SK-N-SH (cell line): Measurements from ENCODE around the gene PDZD2. TPM values are rescaled to one million over a fixed set of nuclear protein-coding genes. Genes with fewer than 3 reads are reported as not detected.

ENCODE experiments used
- CTCF ChIA-PET: fragments of 300-600, 350-600 bp; formaldehyde crosslinking; extraction: SDS; loops from one replicate; lab custom pipeline; 2021; lab: Yijun Ruan, JAX
- POLR2A ChIA-PET: fragments of 350-600 bp; sonication (Branson Sonifier 250); formaldehyde crosslinking; extraction: SDS; loops from one replicate; lab custom pipeline; 2020; ENCODE audit warnings: antibody characterized with exemption, inconsistent platforms; lab: Yijun Ruan, JAX
- DNase-seq: peaks from one replicate; pipeline ENCODE4 v3.0.0; 2012
- H2AFZ ChIP-seq: fragments of 200-600 bp; sonication (generic); 2 replicates; pipeline ENCODE4 v1.8.1; 2016; ENCODE audit warnings: antibody characterized with exemption, mild to moderate bottlenecking, low read depth
- H3F3A ChIP-seq: fragments of 200-600 bp; sonication (generic); replicated peaks from 2 replicates; pipeline ENCODE3; 2016; ENCODE audit warnings: antibody characterized with exemption, mild to moderate bottlenecking; ENCODE audit not compliant: insufficient read depth
- H3K27ac ChIP-seq, 2 experiments: fragments of 200-500 bp in 1 of 2; fragments of 200-600 bp in 1 of 2; sonication (Bioruptor generic) in 1 of 2; sonication (generic), shearing (Covaris generic) in 1 of 2; 2 replicates each; pipeline versions ENCODE4 v1.5.1 to v1.6.1; 2014 to 2016; ENCODE audit warnings: low read depth in 2 of 2, inconsistent platforms in 1 of 2, low read length in 1 of 2, mild to moderate bottlenecking in 1 of 2, mixed read lengths in 1 of 2
- H3K27me3 ChIP-seq: fragments of 200-600 bp; sonication (generic), shearing (Covaris generic); 2 replicates; pipeline ENCODE4 v1.6.1; 2016; ENCODE audit warnings: mixed run types; ENCODE audit not compliant: insufficient read depth
- H3K36me3 ChIP-seq, 2 experiments: fragments of 200-500 bp in 1 of 2; fragments of 200-600 bp in 1 of 2; sonication (Bioruptor generic) in 1 of 2; sonication (generic) in 1 of 2; replicated peaks in 1 of 2; 2 replicates each; pipeline versions ENCODE3 to v1.5.1; 2014 to 2016; ENCODE audit warnings: low read length in 1 of 2, mild to moderate bottlenecking in 1 of 2; ENCODE audit not compliant: insufficient read depth in 2 of 2, control insufficient read depth in 1 of 2
- H3K4me1 ChIP-seq, 2 experiments: fragments of 200-500 bp in 1 of 2; fragments of 200-600 bp in 1 of 2; sonication (Bioruptor generic) in 1 of 2; sonication (generic), shearing (Covaris generic) in 1 of 2; 2 replicates each; pipeline versions ENCODE4 v1.5.1 to v1.6.1; 2014 to 2016; ENCODE audit warnings: low read depth in 1 of 2, low read length in 1 of 2, mixed run types in 1 of 2; ENCODE audit not compliant: insufficient read depth in 2 of 2, control insufficient read depth in 1 of 2
- H3K4me2 ChIP-seq: fragments of 200-600 bp; sonication (generic), shearing (Covaris generic); 2 replicates; pipeline ENCODE4 v1.6.1; 2017; ENCODE audit warnings: mixed run types
- H3K4me3 ChIP-seq, 2 experiments: fragments of 200-500 bp in 1 of 2; fragments of 200-600 bp in 1 of 2; sonication (Bioruptor generic) in 1 of 2; sonication (generic), shearing (Covaris generic) in 1 of 2; 2 replicates each; pipeline versions ENCODE4 v1.5.1 to v1.8.1; 2014 to 2016; ENCODE audit warnings: low read depth in 2 of 2, inconsistent platforms in 1 of 2, low read length in 1 of 2, mild to moderate bottlenecking in 1 of 2, mixed read lengths in 1 of 2, moderate library complexity in 1 of 2
- H3K79me2 ChIP-seq: fragments of 200-600 bp; sonication (generic); 2 replicates; pipeline ENCODE4 v1.8.1; 2017; ENCODE audit warnings: mild to moderate bottlenecking; ENCODE audit not compliant: insufficient read depth
- H3K9ac ChIP-seq: fragments of 200-600 bp; sonication (generic); 2 replicates; pipeline ENCODE4 v1.6.1; 2017; ENCODE audit warnings: mixed run types
- H3K9me2 ChIP-seq: fragments of 200-600 bp; sonication (generic); 2 replicates; pipeline ENCODE4 v1.6.1; 2017; ENCODE audit warnings: mixed run types
- H3K9me3 ChIP-seq: fragments of 200-600 bp; sonication (generic); 2 replicates; pipeline ENCODE4 v1.6.1; 2017; ENCODE audit warnings: mixed run types, mild to moderate bottlenecking, moderate library complexity
- H4K20me1 ChIP-seq: fragments of 200-600 bp; sonication (generic); 2 replicates; pipeline ENCODE4 v1.6.1; 2017; ENCODE audit warnings: mild to moderate bottlenecking, mixed run types; ENCODE audit not compliant: insufficient read depth
- EP300 ChIP-seq, 2 experiments: IDR thresholded peaks; 2 replicates each; pipeline versions ENCODE4 v1.4.0 to v1.6.1; 2012; ENCODE audit warnings: borderline replicate concordance in 1 of 2, low read depth in 1 of 2, low read length in 1 of 2
- FOXJ3 ChIP-seq: sonication (generic); formaldehyde crosslinking; IDR thresholded peaks from 2 replicates; pipeline ENCODE4 v1.5.1; 2020; ENCODE audit warnings: mild to moderate bottlenecking, missing genetic modification reagents
- GABPA ChIP-seq: IDR thresholded peaks from 2 replicates; pipeline ENCODE4 v1.4.0; 2012; ENCODE audit warnings: low read depth, mild to moderate bottlenecking
- GATA2 ChIP-seq: sonication (generic); formaldehyde crosslinking; IDR thresholded peaks from 2 replicates; pipeline ENCODE4 v1.5.0; 2020; ENCODE audit warnings: mild to moderate bottlenecking, missing genetic modification reagents
- NFIC ChIP-seq: IDR thresholded peaks from 2 replicates; pipeline ENCODE4 v1.4.0; 2012; ENCODE audit warnings: borderline replicate concordance
- PBX3 ChIP-seq: IDR thresholded peaks from 2 replicates; pipeline ENCODE4; 2012
- POLR2AphosphoS5 ChIP-seq: IDR thresholded peaks from 2 replicates; pipeline ENCODE4 v1.6.1; 2012; ENCODE audit warnings: low read depth, low read length
- RAD21 ChIP-seq: IDR thresholded peaks from 2 replicates; pipeline ENCODE4 v1.6.1; 2012; ENCODE audit warnings: mild to moderate bottlenecking, low read length
- RCOR1 ChIP-seq: fragments of 150-350 bp; IDR thresholded peaks from 2 replicates; pipeline ENCODE4 v1.6.1; 2017; ENCODE audit warnings: antibody characterized with exemption, low read length
- RFX5 ChIP-seq: IDR thresholded peaks from 2 replicates; pipeline ENCODE4 v1.6.1; 2012; ENCODE audit warnings: mild to moderate bottlenecking, improper control_type of control experiment, low read length
- SMC3 ChIP-seq: IDR thresholded peaks from 2 replicates; pipeline ENCODE4 v1.6.1; 2012; ENCODE audit warnings: low read depth, low read length, improper control_type of control experiment
- TCF12 ChIP-seq: IDR thresholded peaks from 2 replicates; pipeline ENCODE4 v1.4.0; 2012
- YY1 ChIP-seq: IDR thresholded peaks from 2 replicates; pipeline ENCODE4 v1.4.0; 2012; ENCODE audit warnings: low read depth, mild to moderate bottlenecking
- WGBS: methylation state at CpG from one replicate; pipeline ENCODE4 v1.1.6; 2017; ENCODE audit warnings: low lambda C conversion rate; 5-methylcytosine and 5-hydroxymethylcytosine counted together
- polyA plus RNA-seq, 3 experiments: library from polyadenylated mRNA; depleted of rRNA; stranded (reverse); fragments of >200 nt; gene quantifications; 2 replicates each; pipeline ENCODE4 v1.2.3, GENCODE V29; 2012

Gene PDZD2
- polyA plus RNA-seq, 1 of the 3 experiments (the other 2 are of a cell fraction) = 0.13 TPM

GRCh38 chr5:31706186-31706585 is 67.3 kb downstream of the PDZD2 start (continued):
- TF ChIP-seq PBX3 = no peak
- no peak for TF ChIP-seq RFX5
- no peak for TF ChIP-seq GABPA
- no peak for TF ChIP-seq TCF12
- TF ChIP-seq NFIC = no peak
- TF ChIP-seq RCOR1 = no peak
- TF ChIP-seq, all 33 proteins: peak for 0

- Histone ChIP-seq H3K27me3 (peaks cover 2% of the 10 kb centered on the region; the same call in 1 of the 2 replicates), H2AFZ (no peak overlapping the region), H3K4me1 (peaks cover 0 to 21% of the 10 kb centered on the region in 2 experiments; a peak in 2 of 4 replicates), H3K9ac (no peak overlapping the region), H3K4me3 (no peak overlapping the region), H4K20me1 (no peaks in the 10 kb centered on the region), H3K27ac (no peak overlapping the region), H3K36me3 (no peaks in the 10 kb centered on the region), H3K4me2 (no peak overlapping the region), H3K9me3 (no peaks in the 10 kb centered on the region), H3K79me2 (no peaks in the 10 kb centered on the region), H3F3A (no peaks in the 10 kb centered on the region), H3K9me2 (no peaks in the 10 kb centered on the region)
- WGBS = 59% methylated on average over 4 of the region's 4 CpGs
- TF ChIP-seq EP300 (IDR thresholded peaks at IDR 0.05; ENCODE audit: borderline replicate concordance in 1 of 2, low read depth in 1 of 2, low read length in 1 of 2) (no peak), RAD21 (no peak), SMC3 (no peak), YY1 (no peak), POLR2AphosphoS5 (no peak), FOXJ3 (no peak)
- ChIA-PET POLR2A (no interaction called here), CTCF (interaction anchor here (0.7 kb wide), 1 partner anchor 102 kb away, joined by 3 read pairs; no protein-coding TSS in a partner anchor)
- no peak for DNase-seq
Measured at GRCh38 chr5:31707329-31707728, 68.4 kb downstream of the PDZD2 start.

- Histone ChIP-seq H3K4me2 (no peak overlapping the region), H3K4me1 (peaks cover 0 to 20% of the 10 kb centered on the region in 2 experiments; a peak in 2 of 4 replicates), H3K4me3 (no peak overlapping the region), H3K36me3 (no peaks in the 10 kb centered on the region), H3K27me3 (no peaks in the 10 kb centered on the region; the same call in 1 of the 2 replicates), H2AFZ (no peak overlapping the region), H3F3A (no peaks in the 10 kb centered on the region), H3K9ac (no peak overlapping the region), H3K9me3 (no peaks in the 10 kb centered on the region), H3K27ac (no peak overlapping the region), H4K20me1 (no peaks in the 10 kb centered on the region), H3K79me2 (no peaks in the 10 kb centered on the region), H3K9me2 (no peaks in the 10 kb centered on the region)
- DNase-seq = no peak
- POLR2A ChIA-PET = no interaction called here
- TF ChIP-seq GATA2 (CRISPR knock-in tag) = no peak
- 29% methylated on average over 5 of the region's 5 CpGs for WGBS
- CTCF ChIA-PET = interaction anchor here (1.4 kb wide), 1 partner anchor 101 kb away, joined by 5 read pairs; no protein-coding TSS in a partner anchor
Measured at GRCh38 chr5:31708089-31708488, 69.2 kb downstream of the PDZD2 start.
